Hepatocyte (in vitro differentiated cells): ENCODE data around the gene ITGA4.

Source experiments
- CTCF ChIP-seq: fragments of 200-600 bp; sonication (generic); IDR thresholded peaks from 2 replicates; pipeline ENCODE4 v1.5.1; 2016; ENCODE audit warnings: antibody characterized with exemption, mild to moderate bottlenecking; ENCODE audit not compliant: poor library complexity
- EZH2phosphoT487 ChIP-seq: fragments of 200-600 bp; sonication (generic); IDR thresholded peaks from one replicate; pipeline ENCODE4 v1.6.1; 2018; ENCODE audit warnings: antibody characterized with exemption, mild to moderate bottlenecking, low read depth, moderate library complexity; ENCODE audit not compliant: unreplicated experiment, severe bottlenecking

GRCh38 chr2:181457741-181458425 lies 697 bp downstream of the ITGA4 start:
- TF ChIP-seq CTCF, result no peak
- no peak for TF ChIP-seq EZH2phosphoT487
